Natural killer cell (primary cell): ENCODE data around the gene ARMC9. TPM values are rescaled to one million over a fixed set of nuclear protein-coding genes. Genes with fewer than 3 reads are reported as not detected.

Source experiments
- ATAC-seq, 3 donors: fragments of 150-1000 bp in 2 of 3; fragments of 200-7000 bp in 1 of 3; cut with Tn5 transposase; 1 replicate in 1 of 3; 2 replicates in 2 of 3; pipeline ENCODE4 v1.10.0; 2021; ENCODE audit warnings: mild to moderate bottlenecking in 2 of 3, moderate library complexity in 2 of 3
- DNase-seq, 2 donors: peaks; one replicate each; pipeline versions ENCODE4 v3.0.0 to v3.0.0-alpha.2; 2013 to 2021; ENCODE audit warnings: mixed read lengths in 1 of 2
- H3K27ac ChIP-seq: one replicate; pipeline ENCODE4 v1.5.1; 2013; ENCODE audit warnings: mild to moderate bottlenecking, low read length
- H3K27me3 ChIP-seq: one replicate; pipeline ENCODE4 v1.6.1; 2013; ENCODE audit warnings: low read length; ENCODE audit not compliant: control insufficient read depth, insufficient read depth
- H3K36me3 ChIP-seq: one replicate; pipeline ENCODE4 v1.6.1; 2013; ENCODE audit warnings: low read length; ENCODE audit not compliant: control insufficient read depth, insufficient read depth
- H3K4me1 ChIP-seq: one replicate; pipeline ENCODE4 v1.6.1; 2013; ENCODE audit warnings: low read length; ENCODE audit not compliant: control insufficient read depth, insufficient read depth
- H3K4me3 ChIP-seq: one replicate; pipeline ENCODE4 v1.5.1; 2013; ENCODE audit warnings: low read length
- H3K9me3 ChIP-seq: one replicate; pipeline ENCODE4 v1.6.1; 2013; ENCODE audit warnings: low read length; ENCODE audit not compliant: control insufficient read depth, insufficient read depth
- H3K27ac Mint-ChIP-seq, 2 donors: one replicate each; pipeline ENCODE4 v1.8.0; 2022; ENCODE audit warnings: mild to moderate bottlenecking in 2 of 2, mixed read lengths in 2 of 2, moderate library complexity in 1 of 2
- H3K27me3 Mint-ChIP-seq, 2 donors: one replicate each; pipeline ENCODE4 v1.8.0; 2022; ENCODE audit warnings: low read depth in 2 of 2, mixed read lengths in 2 of 2
- H3K36me3 Mint-ChIP-seq: one replicate; pipeline ENCODE4 v1.8.0; 2022; ENCODE audit warnings: mixed read lengths
- H3K4me1 Mint-ChIP-seq, 2 donors: one replicate each; pipeline ENCODE4 v1.8.0; 2022; ENCODE audit warnings: mixed read lengths in 2 of 2
- H3K4me3 Mint-ChIP-seq: one replicate; pipeline ENCODE4 v1.8.0; 2022; ENCODE audit warnings: mild to moderate bottlenecking, moderate library complexity, mixed read lengths
- H3K9me3 Mint-ChIP-seq, 2 donors: one replicate each; pipeline ENCODE4 v1.8.0; 2022; ENCODE audit warnings: mixed read lengths in 2 of 2
- WGBS: methylation state at CpG from one replicate; pipeline ENCODE4 v1.1.7; 2013; ENCODE audit warnings: missing lambda C conversion rate; ENCODE audit not compliant: insufficient coverage; 5-methylcytosine and 5-hydroxymethylcytosine counted together
- intact Hi-C: fragments of 100-400 bp; cut with micrococcal nuclease; formaldehyde crosslinking; loops from one replicate; pipeline ENCODE4 v1.14.2; 2022
- total RNA-seq, 4 donors: library from RNA; stranded (reverse); fragments of 120-200 nt in 1 of 4; gene quantifications; one replicate each; pipeline versions ENCODE4 v1.2.3 to v1.2.4, GENCODE V29; 2013 to 2022
- TF ChIP-seq, protein P1 (sequence below): fragments of 200-600 bp; IDR thresholded peaks from one replicate; pipeline ENCODE4 v1.8.0; 2022; ENCODE audit warnings: antibody characterized with exemption

Gene ARMC9
- total RNA-seq, 3 donors from 2014 or later (not counting 1 experiment from before 2014, with no cell fraction given) = 1.2 to 2.3 (median 2.0) TPM

- peaks cover 6% of the 10 kb centered on the region for H3K36me3 ChIP-seq
- H3K4me1 Mint-ChIP-seq = peaks cover 59 to 75% of the 10 kb centered on the region in 2 donors
These were observed 196.0 kb downstream of the ARMC9 start for GRCh38 chr2:231394211-231395141.

GRCh38 chr2:231395188-231396057, 197.0 kb downstream of the ARMC9 start, which contains the start of gene B3GNT7:
TSS of gene B3GNT7 (plus strand) at chr2:231395710. CDS start at chr2:231395804, 94 bp downstream.
- intact Hi-C loops = no loop called here
- Histone ChIP-seq H3K27ac (peak within 1 kb of the TSS; percentile 99), H3K9me3 (no peaks in the 10 kb centered on the region), H3K27me3 (no peaks in the 10 kb centered on the region), H3K4me3 (peak within 1 kb of the TSS; percentile 56), H3K36me3 (peaks cover 6% of the 10 kb centered on the region), H3K4me1 (peaks cover 85% of the 10 kb centered on the region)
- H3K27ac Mint-ChIP-seq = peak within 1 kb of the TSS; percentile 99 to 100
- H3K4me3 Mint-ChIP-seq = peak within 1 kb of the TSS; percentile 97
- H3K9me3 Mint-ChIP-seq = no peaks in the 10 kb centered on the region
- peaks cover 60 to 75% of the 10 kb centered on the region in 2 donors for H3K4me1 Mint-ChIP-seq
- DNase-seq (peak in 1 of 2 donors; percentile 49), ATAC-seq (peak in 2 of 3 donors; percentile 7 to 32)
- H3K27me3 Mint-ChIP-seq = no peaks in the 10 kb centered on the region
- TF ChIP-seq, protein P1, sequence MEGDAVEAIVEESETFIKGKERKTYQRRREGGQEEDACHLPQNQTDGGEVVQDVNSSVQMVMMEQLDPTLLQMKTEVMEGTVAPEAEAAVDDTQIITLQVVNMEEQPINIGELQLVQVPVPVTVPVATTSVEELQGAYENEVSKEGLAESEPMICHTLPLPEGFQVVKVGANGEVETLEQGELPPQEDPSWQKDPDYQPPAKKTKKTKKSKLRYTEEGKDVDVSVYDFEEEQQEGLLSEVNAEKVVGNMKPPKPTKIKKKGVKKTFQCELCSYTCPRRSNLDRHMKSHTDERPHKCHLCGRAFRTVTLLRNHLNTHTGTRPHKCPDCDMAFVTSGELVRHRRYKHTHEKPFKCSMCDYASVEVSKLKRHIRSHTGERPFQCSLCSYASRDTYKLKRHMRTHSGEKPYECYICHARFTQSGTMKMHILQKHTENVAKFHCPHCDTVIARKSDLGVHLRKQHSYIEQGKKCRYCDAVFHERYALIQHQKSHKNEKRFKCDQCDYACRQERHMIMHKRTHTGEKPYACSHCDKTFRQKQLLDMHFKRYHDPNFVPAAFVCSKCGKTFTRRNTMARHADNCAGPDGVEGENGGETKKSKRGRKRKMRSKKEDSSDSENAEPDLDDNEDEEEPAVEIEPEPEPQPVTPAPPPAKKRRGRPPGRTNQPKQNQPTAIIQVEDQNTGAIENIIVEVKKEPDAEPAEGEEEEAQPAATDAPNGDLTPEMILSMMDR = no peak
- 4% methylated on average over 95 of the region's 95 CpGs for whole genome bisulfite sequencing
- no peaks in the 10 kb centered on the region for H3K36me3 Mint-ChIP-seq

More at GRCh38 chr2:231394211-231395141, 196.0 kb downstream of the ARMC9 start:
- no peaks in the 10 kb centered on the region for H3K36me3 Mint-ChIP-seq
- H3K27me3 Mint-ChIP-seq = no peaks in the 10 kb centered on the region
- WGBS = 61% methylated on average over 13 of the region's 13 CpGs
- intact Hi-C loops = loop anchor here (5.0 kb wide), 2 partner anchors 68 to 313 kb away; partner anchors contain the start of genes NCL and PTMA
- TF ChIP-seq, protein P1 = peak; percentile 18
- peak; percentile 41 to 66 for DNase-seq
- Histone ChIP-seq H3K4me3 (peak overlapping the region; percentile 56), H3K4me1 (peaks cover 85% of the 10 kb centered on the region), H3K9me3 (no peaks in the 10 kb centered on the region), H3K27ac (peak overlapping the region; percentile 99), H3K27me3 (no peaks in the 10 kb centered on the region)
- peak overlapping the region; percentile 97 for H3K4me3 Mint-ChIP-seq
- peak overlapping the region; percentile 99 to 100 for H3K27ac Mint-ChIP-seq
- ATAC-seq = peak; percentile 53 to 76 (median 53)
- H3K9me3 Mint-ChIP-seq = no peaks in the 10 kb centered on the region

- H3K4me3 ChIP-seq = peak overlapping the region; percentile 44
- no peak for ATAC-seq
- 13% methylated on average over 41 of the region's 41 CpGs for WGBS
- H3K9me3 ChIP-seq = no peaks in the 10 kb centered on the region
- peaks cover 79% of the 10 kb centered on the region for H3K4me1 ChIP-seq
- Mint-ChIP-seq H3K27me3 (no peaks in the 10 kb centered on the region), H3K27ac (peak overlapping the region; percentile 83 to 93), H3K36me3 (no peaks in the 10 kb centered on the region), H3K9me3 (no peaks in the 10 kb centered on the region), H3K4me1 (peaks cover 54 to 70% of the 10 kb centered on the region in 2 donors), H3K4me3 (peak overlapping the region; percentile 89)
- no peaks in the 10 kb centered on the region for H3K27me3 ChIP-seq
- peaks cover 6% of the 10 kb centered on the region for H3K36me3 ChIP-seq
- peak overlapping the region; percentile 55 for H3K27ac ChIP-seq
- intact Hi-C loops = no loop called here
- TF ChIP-seq, protein P1 = no peak
- no peak for DNase-seq
These were observed 197.8 kb downstream of the ARMC9 start for GRCh38 chr2:231396058-231396821.
